ENCODE data around the gene SLC44A1.

DNA sequence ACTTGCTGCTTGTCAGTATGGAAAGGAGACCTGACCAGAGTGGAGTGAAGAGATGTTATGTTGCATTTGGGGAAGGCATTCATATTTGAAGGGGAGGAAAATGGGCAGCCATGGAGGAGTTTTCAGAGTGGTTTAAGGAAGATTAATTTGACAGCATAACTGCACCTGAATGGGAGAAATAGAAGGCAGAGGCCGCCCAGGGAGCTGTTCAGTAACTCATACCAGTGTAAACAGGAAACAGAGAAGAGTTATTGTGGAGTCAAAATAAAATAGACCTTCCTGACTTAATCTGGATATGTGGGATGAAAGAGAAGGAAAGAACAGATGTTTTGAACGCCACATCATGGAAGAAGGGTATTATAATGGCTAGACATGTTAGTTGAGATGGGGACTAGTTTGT is 13.4 kb downstream of the SLC44A1 start:
- TF ChIP-seq SUZ12 (IDR thresholded peaks at IDR 0.05; ENCODE audit: extremely low read depth, insufficient read depth, insufficient read length): no peak
- TF ChIP-seq ZNF274 (IDR thresholded peaks at IDR 0.05; ENCODE audit: low read depth, low read length): no peak
